ENCODE results near the gene SFTPA1.
"Not testable (repeated sequence)": the region's sequence is repeated elsewhere in the genome, so short reads cannot be mapped to it uniquely, and the experiment has no call there.

Gene SFTPA1

GRCh38 chr10:79610601-79611191 lies at the start of gene SFTPA1:
TSS of gene SFTPA1 (plus strand) at chr10:79610939. CDS start at chr10:79611826, 887 bp downstream.
- H3K27ac ChIP-seq: no peak within 1 kb of the TSS
- H3K4me2 ChIP-seq: no peak within 1 kb of the TSS
- no peaks in the 10 kb centered on the region for H3K27me3 ChIP-seq (ENCODE audit: insufficient read depth, low read depth)
- H3K4me1 ChIP-seq (ENCODE audit: low read depth, poor library complexity, severe bottlenecking): no peaks in the 10 kb centered on the region
- H3K9ac ChIP-seq: no peak within 1 kb of the TSS
- H2AFZ ChIP-seq (ENCODE audit: low read depth): no peak within 1 kb of the TSS
- no peaks in the 10 kb centered on the region for H4K20me1 ChIP-seq (ENCODE audit: insufficient read depth)
- no peaks in the 10 kb centered on the region for H3K79me2 ChIP-seq (ENCODE audit: insufficient read depth, low read depth)
- H3K36me3 ChIP-seq (ENCODE audit: insufficient read depth): no peaks in the 10 kb centered on the region
- H3K4me3 ChIP-seq (IDR thresholded peaks at IDR 0.05; ENCODE audit: insufficient read depth, low read depth, low read length): no peak within 1 kb of the TSS
- TF ChIP-seq CTCF (conservative IDR thresholded peaks at IDR 0.05; ENCODE audit: low read depth, low read length): no peak

GRCh38 chr10:79561257-79561656 lies 49.5 kb upstream of the SFTPA1 start:
- H4K20me1 ChIP-seq (ENCODE audit: insufficient read depth): no peaks in the 10 kb centered on the region
- H3K79me2 ChIP-seq (ENCODE audit: insufficient read depth, low read depth): no peaks in the 10 kb centered on the region
- no peak overlapping the region for H3K4me2 ChIP-seq
- no peaks in the 10 kb centered on the region for H3K27me3 ChIP-seq (ENCODE audit: insufficient read depth, low read depth)
- no peak for TF ChIP-seq CTCF (conservative IDR thresholded peaks at IDR 0.05; ENCODE audit: low read depth, low read length)
- no peaks in the 10 kb centered on the region for H3K4me1 ChIP-seq (ENCODE audit: low read depth, poor library complexity, severe bottlenecking)
- H3K36me3 ChIP-seq (ENCODE audit: insufficient read depth): no peaks in the 10 kb centered on the region
- H2AFZ ChIP-seq (ENCODE audit: low read depth): no peak overlapping the region
- H3K27ac ChIP-seq: no peak overlapping the region
- H3K4me3 ChIP-seq (IDR thresholded peaks at IDR 0.05; ENCODE audit: insufficient read depth, low read depth, low read length): no peak overlapping the region
- H3K9ac ChIP-seq: no peak overlapping the region

- Histone ChIP-seq H3K4me3 (IDR thresholded peaks at IDR 0.05; ENCODE audit: insufficient read depth, low read depth, low read length) (no peak overlapping the region), H3K4me2 (no peak overlapping the region), H3K9ac (no peak overlapping the region)
These were observed 48.5 kb upstream of the SFTPA1 start for GRCh38 chr10:79562135-79562756.

GRCh38 chr10:79563426-79563825 lies 47.3 kb upstream of the SFTPA1 start:
- no peak overlapping the region for H3K9ac ChIP-seq
- no peaks in the 10 kb centered on the region for H3K79me2 ChIP-seq (ENCODE audit: insufficient read depth, low read depth)
- H3K4me3 ChIP-seq (IDR thresholded peaks at IDR 0.05; ENCODE audit: insufficient read depth, low read depth, low read length): no peak overlapping the region
- no peaks in the 10 kb centered on the region for H3K36me3 ChIP-seq (ENCODE audit: insufficient read depth)
- no peak for TF ChIP-seq CTCF (conservative IDR thresholded peaks at IDR 0.05; ENCODE audit: low read depth, low read length)
- no peaks in the 10 kb centered on the region for H3K4me1 ChIP-seq (ENCODE audit: low read depth, poor library complexity, severe bottlenecking)
- H4K20me1 ChIP-seq (ENCODE audit: insufficient read depth): no peaks in the 10 kb centered on the region
- H3K27me3 ChIP-seq (ENCODE audit: insufficient read depth, low read depth): no peaks in the 10 kb centered on the region
- H2AFZ ChIP-seq (ENCODE audit: low read depth): no peak overlapping the region
- no peak overlapping the region for H3K4me2 ChIP-seq
- no peak overlapping the region for H3K27ac ChIP-seq

More at GRCh38 chr10:79562135-79562756, 48.5 kb upstream of the SFTPA1 start:
- Histone ChIP-seq H4K20me1 (ENCODE audit: insufficient read depth) (no peaks in the 10 kb centered on the region), H3K79me2 (ENCODE audit: insufficient read depth, low read depth) (no peaks in the 10 kb centered on the region), H3K27ac (no peak overlapping the region), H3K36me3 (ENCODE audit: insufficient read depth) (no peaks in the 10 kb centered on the region), H3K27me3 (ENCODE audit: insufficient read depth, low read depth) (no peaks in the 10 kb centered on the region), H3K4me1 (ENCODE audit: low read depth, poor library complexity, severe bottlenecking) (no peaks in the 10 kb centered on the region), H2AFZ (ENCODE audit: low read depth) (peak overlapping the region; percentile 29; the same call in 1 of the 2 replicates)
- peak; percentile 79 for TF ChIP-seq CTCF (conservative IDR thresholded peaks at IDR 0.05; ENCODE audit: low read depth, low read length)

GRCh38 chr10:79570624-79571023 lies 40.1 kb upstream of the SFTPA1 start:
- H3K4me2 ChIP-seq; H3K4me3 ChIP-seq (IDR thresholded peaks at IDR 0.05; ENCODE audit: insufficient read depth, low read depth, low read length); H3K27ac ChIP-seq; H2AFZ ChIP-seq (ENCODE audit: low read depth); H4K20me1 ChIP-seq (ENCODE audit: insufficient read depth); H3K4me1 ChIP-seq (ENCODE audit: low read depth, poor library complexity, severe bottlenecking); H3K79me2 ChIP-seq (ENCODE audit: insufficient read depth, low read depth); H3K27me3 ChIP-seq (ENCODE audit: insufficient read depth, low read depth); H3K36me3 ChIP-seq (ENCODE audit: insufficient read depth); H3K9ac ChIP-seq: not testable (repeated sequence)
